H9 (cell line): Measurements from ENCODE around the gene KRT12. TPM values are rescaled to one million over a fixed set of nuclear protein-coding genes. Genes with fewer than 3 reads are reported as not detected.

Experiments used
- DNase-seq: peaks from one replicate; pipeline ENCODE4 v3.0.0-alpha.2; 2017
- H2AFZ ChIP-seq: one replicate; pipeline ENCODE4 v1.6.1; 2013; ENCODE audit warnings: mild to moderate bottlenecking, low read length, control low read depth, moderate library complexity
- H2AK5ac ChIP-seq: 2 replicates; pipeline ENCODE4 v1.6.1; 2013; ENCODE audit warnings: low read length, control low read depth, mixed read lengths; ENCODE audit not compliant: insufficient read length
- H2BK120ac ChIP-seq: one replicate; pipeline ENCODE4 v1.6.1; 2013; ENCODE audit warnings: low read depth, mild to moderate bottlenecking, low read length, control low read depth, inconsistent platforms; ENCODE audit not compliant: poor library complexity, severe bottlenecking
- H2BK12ac ChIP-seq: 2 replicates; pipeline ENCODE4 v1.6.1; 2013; ENCODE audit warnings: low read length, control low read depth, mixed read lengths, low read depth; ENCODE audit not compliant: insufficient read length
- H2BK15ac ChIP-seq: 2 replicates; pipeline ENCODE4 v1.6.1; 2013; ENCODE audit warnings: low read depth, low read length, control low read depth
- H2BK20ac ChIP-seq: one replicate; pipeline ENCODE4 v1.6.1; 2013; ENCODE audit warnings: low read depth, mild to moderate bottlenecking, low read length, control low read depth, inconsistent platforms; ENCODE audit not compliant: poor library complexity, severe bottlenecking
- H2BK5ac ChIP-seq: 2 replicates; pipeline ENCODE4 v1.6.1; 2013; ENCODE audit warnings: low read length, control low read depth, mixed read lengths; ENCODE audit not compliant: insufficient read length
- H3K14ac ChIP-seq: 2 replicates; pipeline ENCODE4 v1.6.1; 2013; ENCODE audit warnings: low read length, control low read depth; ENCODE audit not compliant: insufficient read depth
- H3K18ac ChIP-seq: 2 replicates; pipeline ENCODE4 v1.6.1; 2013; ENCODE audit warnings: low read depth, mild to moderate bottlenecking, mixed read lengths, low read length, control low read depth; ENCODE audit not compliant: insufficient read length
- H3K23ac ChIP-seq: 2 replicates; pipeline ENCODE4 v1.6.1; 2013; ENCODE audit warnings: low read length, control low read depth, mixed read lengths, low read depth; ENCODE audit not compliant: insufficient read length
- H3K23me2 ChIP-seq: 2 replicates; pipeline ENCODE4 v1.6.1; 2013; ENCODE audit warnings: low read depth, mild to moderate bottlenecking, mixed read lengths, low read length, control low read depth; ENCODE audit not compliant: insufficient read length, poor library complexity, severe bottlenecking
- H3K27ac ChIP-seq: 2 replicates; pipeline ENCODE4 v1.5.1; 2013; ENCODE audit warnings: low read length, control low read depth, mixed read lengths, low read depth; ENCODE audit not compliant: insufficient read length
- H3K27me3 ChIP-seq: 2 replicates; pipeline ENCODE4 v1.6.1; 2013; ENCODE audit warnings: low read length, control low read depth, inconsistent platforms; ENCODE audit not compliant: insufficient read depth
- H3K4ac ChIP-seq: 2 replicates; pipeline ENCODE4 v1.6.1; 2013; ENCODE audit warnings: low read depth, mild to moderate bottlenecking, control low read depth, inconsistent platforms, low read length, moderate library complexity
- H3K4me1 ChIP-seq: 2 replicates; pipeline ENCODE4 v1.6.1; 2013; ENCODE audit warnings: low read length, control low read depth, inconsistent platforms; ENCODE audit not compliant: insufficient read depth
- H3K4me2 ChIP-seq: 2 replicates; pipeline ENCODE4 v1.6.1; 2013; ENCODE audit warnings: low read length, control low read depth, mixed read lengths; ENCODE audit not compliant: insufficient read length, insufficient read depth
- H3K56ac ChIP-seq: 2 replicates; pipeline ENCODE4 v1.6.1; 2013; ENCODE audit warnings: low read depth, mild to moderate bottlenecking, mixed read lengths, low read length, control low read depth; ENCODE audit not compliant: insufficient read length
- H3K79me1 ChIP-seq: 2 replicates; pipeline ENCODE4 v1.6.1; 2013; ENCODE audit warnings: low read depth, mild to moderate bottlenecking, moderate library complexity, low read length, control low read depth, inconsistent platforms; ENCODE audit not compliant: insufficient read depth, poor library complexity, severe bottlenecking
- H3K79me2 ChIP-seq: 2 replicates; pipeline ENCODE4 v1.6.1; 2013; ENCODE audit warnings: low read length, control low read depth, inconsistent platforms; ENCODE audit not compliant: insufficient read depth
- H3K9ac ChIP-seq: 2 replicates; pipeline ENCODE4 v1.6.1; 2013; ENCODE audit warnings: low read length, control low read depth, mixed read lengths; ENCODE audit not compliant: insufficient read length; ENCODE audit errors: extremely low read depth
- H3K9me3 ChIP-seq: one replicate; pipeline ENCODE4 v1.6.1; 2013; ENCODE audit warnings: low read depth, low read length, inconsistent platforms; ENCODE audit not compliant: control insufficient read depth
- H3T11ph ChIP-seq: one replicate; pipeline ENCODE4 v1.6.1; 2013; ENCODE audit warnings: mild to moderate bottlenecking, low read length, control low read depth, inconsistent platforms
- H4K20me1 ChIP-seq: one replicate; pipeline ENCODE4 v1.6.1; 2013; ENCODE audit not compliant: control insufficient read depth, insufficient read length, insufficient read depth
- H4K5ac ChIP-seq: 2 replicates; pipeline ENCODE4 v1.6.1; 2013; ENCODE audit warnings: low read depth, mild to moderate bottlenecking, mixed read lengths, low read length, control low read depth; ENCODE audit not compliant: insufficient read length
- H4K8ac ChIP-seq: replicated peaks from 2 replicates; pipeline ENCODE4 v1.6.1; 2013; ENCODE audit warnings: low read length, control low read depth, mixed read lengths, low read depth; ENCODE audit not compliant: insufficient read length
- H4K91ac ChIP-seq: 2 replicates; pipeline ENCODE4 v1.6.1; 2013; ENCODE audit warnings: low read depth, mild to moderate bottlenecking, moderate library complexity, mixed read lengths, low read length, control low read depth; ENCODE audit not compliant: insufficient read length
- H3K27ac Mint-ChIP-seq, 3 experiments: 2 replicates in 2 of 3; 3 replicates in 1 of 3; pipeline ENCODE4 v1.8.0; 2020 to 2021; ENCODE audit warnings: mixed read lengths in 3 of 3, mild to moderate bottlenecking in 1 of 3, moderate library complexity in 1 of 3
- H3K27me3 Mint-ChIP-seq: 2 replicates; pipeline ENCODE4 v1.8.0; 2021; ENCODE audit warnings: low read depth, mild to moderate bottlenecking, moderate library complexity, mixed read lengths
- H3K36me3 Mint-ChIP-seq, 3 experiments: 2 replicates in 2 of 3; 3 replicates in 1 of 3; pipeline ENCODE4 v1.8.0; 2020 to 2021; ENCODE audit warnings: low read depth in 3 of 3, mixed read lengths in 3 of 3; ENCODE audit not compliant: insufficient read depth in 1 of 3
- H3K4me1 Mint-ChIP-seq, 2 experiments: 2 replicates each; pipeline ENCODE4 v1.8.0; 2020; ENCODE audit warnings: mixed read lengths in 2 of 2
- H3K4me3 Mint-ChIP-seq, 2 experiments: 2 replicates in 1 of 2; 3 replicates in 1 of 2; pipeline ENCODE4 v1.8.0; 2020 to 2021; ENCODE audit warnings: mild to moderate bottlenecking in 2 of 2, mixed read lengths in 2 of 2, moderate library complexity in 1 of 2
- H3K9me3 Mint-ChIP-seq, 2 experiments: 2 replicates in 1 of 2; 3 replicates in 1 of 2; pipeline ENCODE4 v1.8.0; 2020; ENCODE audit warnings: mild to moderate bottlenecking in 2 of 2, mixed read lengths in 2 of 2, moderate library complexity in 1 of 2
- CTCF ChIP-seq: fragments of 200-600 bp; sonication (generic); conservative IDR thresholded peaks from 3 replicates; pipeline ENCODE4 v1.8.0; 2021; ENCODE audit warnings: antibody characterized with exemption, mild to moderate bottlenecking
- WGBS: extraction: QIAGEN DNeasy Blood & Tissue Kit; methylation state at CpG from one replicate; pipeline ENCODE4 v1.1.7; 2013; ENCODE audit warnings: missing lambda C conversion rate, low lambda C conversion rate, mixed read lengths; ENCODE audit not compliant: insufficient read length; ENCODE audit errors: extremely low coverage; 5-methylcytosine and 5-hydroxymethylcytosine counted together
- total RNA-seq: library from RNA; stranded (reverse); gene quantifications from 2 replicates; pipeline ENCODE4 v1.2.1, GENCODE V29; 2021

The KRT12 gene
- total RNA-seq, 1 experiment from 2014 or later = not detected

GRCh38 chr17:40879026-40879425 lies 12.0 kb upstream of the KRT12 start:
- Histone ChIP-seq H3K23me2 (no peaks in the 10 kb centered on the region), H3T11ph (no peak overlapping the region), H3K23ac (no peak overlapping the region), H4K91ac (no peak overlapping the region), H3K14ac (no peak overlapping the region), H4K20me1 (no peaks in the 10 kb centered on the region), H3K9me3 (no peaks in the 10 kb centered on the region), H3K56ac (no peak overlapping the region), H2BK20ac (no peak overlapping the region), H3K79me1 (no peaks in the 10 kb centered on the region), H2BK5ac (no peak overlapping the region), H4K5ac (no peak overlapping the region), H2BK15ac (no peak overlapping the region), H3K27ac (no peak overlapping the region), H3K18ac (no peak overlapping the region), H3K79me2 (no peaks in the 10 kb centered on the region), H2BK120ac (no peak overlapping the region), H2AK5ac (no peak overlapping the region), H2AFZ (no peak overlapping the region), H3K9ac (no peak overlapping the region), H3K4me1 (no peaks in the 10 kb centered on the region), H2BK12ac (no peak overlapping the region), H4K8ac (no peak overlapping the region), H3K4ac (no peak overlapping the region), H3K4me2 (no peak overlapping the region), H3K27me3 (no peaks in the 10 kb centered on the region)
- Mint-ChIP-seq H3K27me3 (peaks cover 2% of the 10 kb centered on the region), H3K9me3 (no peaks in the 10 kb centered on the region), H3K4me3 (no peak overlapping the region), H3K27ac (no peak overlapping the region), H3K36me3 (no peaks in the 10 kb centered on the region), H3K4me1 (peaks cover 13 to 16% of the 10 kb centered on the region in 2 experiments)
- no peak for DNase-seq
- TF ChIP-seq CTCF = no peak
- WGBS = no CpG with 5 or more reads among the region's 1 CpG
